Chondrocyte (in vitro differentiated cells): ENCODE data around the gene NCOA3. TPM values are rescaled to one million over a fixed set of nuclear protein-coding genes. Genes with fewer than 3 reads are reported as not detected.
"Not testable (repeated sequence)": the region's sequence is repeated elsewhere in the genome, so short reads cannot be mapped to it uniquely, and the experiment has no call there.

ENCODE experiments used
- DNase-seq: peaks from one replicate; pipeline ENCODE4 v3.0.0; 2021; ENCODE audit warnings: mixed read lengths, low spot score
- H3K27ac Mint-ChIP-seq: one replicate; pipeline ENCODE4 v1.8.0; 2021; ENCODE audit warnings: mild to moderate bottlenecking, moderate library complexity, mixed read lengths; ENCODE audit not compliant: unreplicated experiment
- H3K27me3 Mint-ChIP-seq: 2 replicates; pipeline ENCODE4 v1.8.0; 2021; ENCODE audit warnings: low read depth, mixed read lengths
- H3K36me3 Mint-ChIP-seq: 2 replicates; pipeline ENCODE4 v1.8.0; 2021; ENCODE audit warnings: low read depth, mixed read lengths
- H3K4me1 Mint-ChIP-seq: 2 replicates; pipeline ENCODE4 v1.8.0; 2021; ENCODE audit warnings: low read depth, mild to moderate bottlenecking, mixed read lengths
- H3K4me3 Mint-ChIP-seq: one replicate; pipeline ENCODE4 v1.8.0; 2021; ENCODE audit warnings: mild to moderate bottlenecking, moderate library complexity, mixed read lengths; ENCODE audit not compliant: unreplicated experiment
- H3K9me3 Mint-ChIP-seq: 2 replicates; pipeline ENCODE4 v1.8.0; 2021; ENCODE audit warnings: low read depth, mixed read lengths
- total RNA-seq: library from RNA; stranded (reverse); gene quantifications from 3 replicates; pipeline ENCODE4 v1.2.1, GENCODE V29; 2021
- TF ChIP-seq, protein P1 (sequence below): fragments of 200-600 bp; sonication (generic); IDR thresholded peaks from 2 replicates; pipeline ENCODE4 v1.5.0; 2021; ENCODE audit warnings: antibody characterized with exemption, mild to moderate bottlenecking, moderate library complexity

Gene NCOA3
- total RNA-seq, 1 donor from 2014 or later: 45.2 TPM

DNA sequence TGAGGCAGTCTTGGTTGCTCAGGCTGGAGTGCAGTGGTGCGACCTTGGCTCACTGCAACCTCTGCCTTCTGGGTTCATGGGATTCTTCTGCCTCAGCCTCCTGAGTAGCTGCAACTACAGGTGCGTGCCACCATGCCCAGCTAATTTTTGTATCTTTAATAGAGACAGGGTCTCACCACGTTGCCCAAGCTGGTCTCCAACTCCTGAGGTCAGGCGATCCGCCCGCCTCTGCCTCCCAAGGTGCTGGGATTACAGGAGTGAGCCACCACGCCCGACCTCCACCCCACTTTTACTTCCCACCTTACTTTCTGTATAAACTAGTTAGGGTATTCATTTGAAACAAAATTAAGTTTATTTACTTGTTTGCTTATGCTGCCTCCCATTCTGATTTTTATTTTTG lies 86.5 kb downstream of the NCOA3 start:
- TF ChIP-seq, protein P1, sequence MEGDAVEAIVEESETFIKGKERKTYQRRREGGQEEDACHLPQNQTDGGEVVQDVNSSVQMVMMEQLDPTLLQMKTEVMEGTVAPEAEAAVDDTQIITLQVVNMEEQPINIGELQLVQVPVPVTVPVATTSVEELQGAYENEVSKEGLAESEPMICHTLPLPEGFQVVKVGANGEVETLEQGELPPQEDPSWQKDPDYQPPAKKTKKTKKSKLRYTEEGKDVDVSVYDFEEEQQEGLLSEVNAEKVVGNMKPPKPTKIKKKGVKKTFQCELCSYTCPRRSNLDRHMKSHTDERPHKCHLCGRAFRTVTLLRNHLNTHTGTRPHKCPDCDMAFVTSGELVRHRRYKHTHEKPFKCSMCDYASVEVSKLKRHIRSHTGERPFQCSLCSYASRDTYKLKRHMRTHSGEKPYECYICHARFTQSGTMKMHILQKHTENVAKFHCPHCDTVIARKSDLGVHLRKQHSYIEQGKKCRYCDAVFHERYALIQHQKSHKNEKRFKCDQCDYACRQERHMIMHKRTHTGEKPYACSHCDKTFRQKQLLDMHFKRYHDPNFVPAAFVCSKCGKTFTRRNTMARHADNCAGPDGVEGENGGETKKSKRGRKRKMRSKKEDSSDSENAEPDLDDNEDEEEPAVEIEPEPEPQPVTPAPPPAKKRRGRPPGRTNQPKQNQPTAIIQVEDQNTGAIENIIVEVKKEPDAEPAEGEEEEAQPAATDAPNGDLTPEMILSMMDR: no peak
- peaks cover 28% of the 10 kb centered on the region for H3K4me1 Mint-ChIP-seq
- peaks cover 2% of the 10 kb centered on the region for H3K36me3 Mint-ChIP-seq
- H3K27me3 Mint-ChIP-seq: no peaks in the 10 kb centered on the region
- no peak for DNase-seq
- no peaks in the 10 kb centered on the region for H3K9me3 Mint-ChIP-seq
- no peak overlapping the region for H3K4me3 Mint-ChIP-seq
- no peak overlapping the region for H3K27ac Mint-ChIP-seq

DNA sequence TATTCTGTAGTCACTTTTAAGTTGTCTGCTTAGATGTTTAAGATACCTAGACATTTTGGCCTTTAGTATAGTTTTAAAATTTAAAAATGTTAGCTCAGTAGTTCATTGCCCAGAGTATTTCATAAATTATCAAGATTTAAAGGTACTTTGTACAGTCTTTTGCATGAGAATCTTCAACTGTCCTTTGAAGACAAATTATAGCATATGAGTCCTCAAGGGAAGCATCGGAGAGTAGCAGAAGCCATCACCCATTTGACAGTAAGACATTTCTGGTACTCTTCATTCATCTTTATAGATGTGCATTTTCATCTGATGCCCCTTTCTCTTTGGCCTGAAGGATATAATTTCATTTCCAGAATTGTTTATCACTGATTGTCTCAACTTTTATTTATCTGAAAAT lies 89.5 kb downstream of the NCOA3 start:
- H3K9me3 Mint-ChIP-seq: no peaks in the 10 kb centered on the region
- DNase-seq: no peak
- peaks cover under 1% of the 10 kb centered on the region for H3K36me3 Mint-ChIP-seq
- no peak overlapping the region for H3K4me3 Mint-ChIP-seq
- TF ChIP-seq, protein P1: no peak
- no peak overlapping the region for H3K27ac Mint-ChIP-seq
- H3K4me1 Mint-ChIP-seq: peaks cover 26% of the 10 kb centered on the region
- H3K27me3 Mint-ChIP-seq: no peaks in the 10 kb centered on the region

DNA sequence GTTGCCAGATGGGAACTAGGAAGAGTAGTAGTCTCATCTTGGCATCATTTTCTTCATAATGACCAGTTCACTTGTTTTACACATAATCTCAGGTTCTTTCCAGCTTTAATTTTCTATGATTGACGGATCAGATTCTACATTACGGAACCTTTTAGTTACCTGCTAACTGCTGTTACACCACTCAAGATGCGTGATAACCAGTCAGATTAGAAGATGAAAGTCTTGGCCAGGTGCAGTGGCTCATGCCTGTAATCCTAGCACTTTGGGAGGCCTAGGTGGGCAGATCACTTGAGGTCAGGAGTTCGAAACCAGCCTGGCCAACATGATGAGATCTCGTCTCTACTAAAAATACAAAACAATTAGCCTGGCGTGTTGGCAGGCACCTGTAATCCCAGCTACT lies 92.5 kb downstream of the NCOA3 start:
- H3K9me3 Mint-ChIP-seq: no peaks in the 10 kb centered on the region
- H3K4me3 Mint-ChIP-seq: no peak overlapping the region
- no peak overlapping the region for H3K27ac Mint-ChIP-seq
- DNase-seq: no peak
- no peaks in the 10 kb centered on the region for H3K36me3 Mint-ChIP-seq
- H3K27me3 Mint-ChIP-seq: no peaks in the 10 kb centered on the region
- TF ChIP-seq, protein P1: no peak
- peaks cover 22% of the 10 kb centered on the region for H3K4me1 Mint-ChIP-seq

DNA sequence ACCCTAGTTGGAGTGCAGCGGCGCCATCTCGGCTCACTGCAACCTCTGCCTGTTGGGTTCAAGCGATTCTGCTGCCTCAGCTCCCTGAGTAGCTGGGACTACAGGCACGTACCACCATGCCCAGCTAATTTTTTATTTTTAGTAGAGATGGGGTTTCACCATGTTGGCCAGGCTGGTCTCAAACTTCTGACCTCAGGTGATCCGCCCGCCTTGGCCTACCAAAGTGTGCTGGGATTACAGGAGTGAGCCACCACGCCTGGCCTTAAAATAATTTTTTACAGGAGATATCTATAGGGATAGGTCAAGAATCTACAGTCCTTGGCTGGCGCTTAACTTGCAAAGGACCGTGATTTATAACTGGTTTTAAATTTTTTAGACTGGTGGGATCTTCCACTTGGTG lies 93.5 kb downstream of the NCOA3 start:
- H3K4me1 Mint-ChIP-seq: peaks cover 29% of the 10 kb centered on the region
- H3K36me3 Mint-ChIP-seq, H3K9me3 Mint-ChIP-seq, H3K27me3 Mint-ChIP-seq, H3K4me3 Mint-ChIP-seq, H3K27ac Mint-ChIP-seq, DNase-seq: not testable (repeated sequence)

DNA sequence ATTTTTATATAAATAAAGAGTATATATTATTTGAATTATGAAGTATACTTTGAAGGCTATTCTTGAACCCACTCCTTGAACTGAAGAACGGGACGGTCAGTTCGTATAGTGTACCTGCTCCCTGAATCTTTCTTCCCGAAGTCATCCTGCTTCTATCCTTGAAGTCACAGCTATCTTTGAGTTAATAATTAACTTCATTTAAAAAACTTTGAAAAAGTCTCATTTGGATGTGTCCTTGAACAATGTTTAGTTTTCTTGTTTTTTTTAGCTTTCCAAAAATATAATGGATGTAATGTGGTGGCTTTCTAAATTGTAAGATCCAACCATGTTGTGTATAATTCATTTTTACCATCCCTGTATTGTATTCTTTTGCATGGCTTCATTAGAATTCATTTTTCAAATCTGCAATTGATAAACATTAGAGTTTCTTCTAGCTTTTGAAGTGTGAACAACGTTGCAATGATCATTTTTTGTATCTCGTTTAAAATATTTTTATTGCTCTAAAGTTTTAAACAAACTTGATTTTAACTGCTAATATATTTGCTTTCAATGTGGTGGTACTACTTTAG lies 94.4 kb downstream of the NCOA3 start:
- TF ChIP-seq, protein P1: no peak
- no peak for DNase-seq
- no peak overlapping the region for H3K4me3 Mint-ChIP-seq
- no peaks in the 10 kb centered on the region for H3K36me3 Mint-ChIP-seq
- no peaks in the 10 kb centered on the region for H3K9me3 Mint-ChIP-seq
- peaks cover 29% of the 10 kb centered on the region for H3K4me1 Mint-ChIP-seq
- H3K27ac Mint-ChIP-seq: no peak overlapping the region
- H3K27me3 Mint-ChIP-seq: no peaks in the 10 kb centered on the region

DNA sequence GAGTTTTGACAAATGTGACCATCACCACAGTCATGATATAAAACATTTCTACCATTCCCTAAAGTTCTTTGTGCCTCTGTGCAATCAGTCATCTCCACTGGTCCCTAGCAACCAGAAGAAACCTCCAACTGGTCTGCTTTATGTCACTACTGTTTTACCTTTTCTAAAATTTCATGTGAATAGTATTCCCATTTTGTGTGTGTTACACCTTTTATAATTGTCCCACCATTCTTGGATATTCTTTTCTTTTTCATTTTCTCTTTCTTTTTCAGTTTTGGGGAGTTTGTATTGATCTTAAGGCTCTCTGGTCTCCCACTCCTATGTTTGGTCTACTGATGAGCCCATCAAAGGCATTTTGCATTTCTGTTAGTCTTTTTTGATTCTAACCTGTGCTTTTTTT lies 95.4 kb downstream of the NCOA3 start:
- peaks cover 27% of the 10 kb centered on the region for H3K4me1 Mint-ChIP-seq
- no peak overlapping the region for H3K27ac Mint-ChIP-seq
- TF ChIP-seq, protein P1: no peak
- H3K9me3 Mint-ChIP-seq: no peaks in the 10 kb centered on the region
- no peaks in the 10 kb centered on the region for H3K27me3 Mint-ChIP-seq
- no peak overlapping the region for H3K4me3 Mint-ChIP-seq
- DNase-seq: no peak
- no peaks in the 10 kb centered on the region for H3K36me3 Mint-ChIP-seq
